ENCODE measurements around the gene ACSS1. TPM values are rescaled to one million over a fixed set of nuclear protein-coding genes. Genes with fewer than 3 reads are reported as not detected.

Gene ACSS1
- total RNA-seq, 1 experiment from 2014 or later: 2.3 TPM

DNA sequence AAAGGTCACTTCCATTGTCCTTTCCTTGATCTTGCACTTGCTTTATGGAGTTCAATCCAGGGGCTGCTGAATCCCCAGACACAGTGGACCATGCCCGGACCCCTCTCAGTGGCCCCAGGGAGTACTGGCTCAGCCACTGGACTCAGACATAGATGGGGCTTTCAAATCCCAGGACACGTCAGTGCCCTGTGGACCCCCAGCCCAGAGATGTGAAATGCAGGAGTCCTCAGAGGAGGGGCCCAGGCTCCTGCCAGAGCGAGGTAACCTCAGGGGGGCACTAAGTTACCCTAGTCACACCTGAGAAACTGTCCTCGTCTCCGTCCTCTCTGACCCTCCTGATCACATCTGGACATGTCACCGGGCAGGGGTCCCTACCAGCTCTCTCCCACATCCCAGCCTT, 46.7 kb downstream of the ACSS1 start:
- ChIA-PET POLR2A (ENCODE audit: unreplicated experiment) (no interaction called here), CTCF (no interaction called here)
- no peak for ATAC-seq
- intact Hi-C loops (cut with micrococcal nuclease): no loop called here
- Histone ChIP-seq H3K27me3 (ENCODE audit: low read length) (no peaks in the 10 kb centered on the region), H3K4me1 (ENCODE audit: insufficient read depth, low read length) (no peaks in the 10 kb centered on the region), H3K9me3 (ENCODE audit: low read length) (no peaks in the 10 kb centered on the region), H3K9ac (ENCODE audit: low read length) (no peak overlapping the region), H2AFZ (ENCODE audit: low read length) (no peak overlapping the region), H3K4me3 (ENCODE audit: low read length) (no peak overlapping the region), H4K20me1 (ENCODE audit: low read length) (no peaks in the 10 kb centered on the region), H3K79me2 (ENCODE audit: low read length) (no peaks in the 10 kb centered on the region), H3F3A (ENCODE audit: low read length, unreplicated experiment) (no peaks in the 10 kb centered on the region), H3K36me3 (ENCODE audit: low read depth, low read length) (no peaks in the 10 kb centered on the region), H3K9me2 (replicated peaks; ENCODE audit: low read length) (no peaks in the 10 kb centered on the region), H3K27ac (ENCODE audit: low read length) (no peak overlapping the region), H3K4me2 (ENCODE audit: low read length) (no peak overlapping the region)
- no TSS peak for BruUV-seq (replicated peaks)
- DNase-seq: no peak
- TF ChIP-seq EZH2phosphoT487 (IDR thresholded peaks at IDR 0.05; ENCODE audit: borderline replicate concordance, low read length): no peak
- TF ChIP-seq, protein P1, sequence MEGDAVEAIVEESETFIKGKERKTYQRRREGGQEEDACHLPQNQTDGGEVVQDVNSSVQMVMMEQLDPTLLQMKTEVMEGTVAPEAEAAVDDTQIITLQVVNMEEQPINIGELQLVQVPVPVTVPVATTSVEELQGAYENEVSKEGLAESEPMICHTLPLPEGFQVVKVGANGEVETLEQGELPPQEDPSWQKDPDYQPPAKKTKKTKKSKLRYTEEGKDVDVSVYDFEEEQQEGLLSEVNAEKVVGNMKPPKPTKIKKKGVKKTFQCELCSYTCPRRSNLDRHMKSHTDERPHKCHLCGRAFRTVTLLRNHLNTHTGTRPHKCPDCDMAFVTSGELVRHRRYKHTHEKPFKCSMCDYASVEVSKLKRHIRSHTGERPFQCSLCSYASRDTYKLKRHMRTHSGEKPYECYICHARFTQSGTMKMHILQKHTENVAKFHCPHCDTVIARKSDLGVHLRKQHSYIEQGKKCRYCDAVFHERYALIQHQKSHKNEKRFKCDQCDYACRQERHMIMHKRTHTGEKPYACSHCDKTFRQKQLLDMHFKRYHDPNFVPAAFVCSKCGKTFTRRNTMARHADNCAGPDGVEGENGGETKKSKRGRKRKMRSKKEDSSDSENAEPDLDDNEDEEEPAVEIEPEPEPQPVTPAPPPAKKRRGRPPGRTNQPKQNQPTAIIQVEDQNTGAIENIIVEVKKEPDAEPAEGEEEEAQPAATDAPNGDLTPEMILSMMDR (conservative IDR thresholded peaks at IDR 0.05; ENCODE audit: low read depth, low read length): no peak
- no peak for TF ChIP-seq EZH2 (IDR thresholded peaks at IDR 0.05; ENCODE audit: low read length, unreplicated experiment)

DNA sequence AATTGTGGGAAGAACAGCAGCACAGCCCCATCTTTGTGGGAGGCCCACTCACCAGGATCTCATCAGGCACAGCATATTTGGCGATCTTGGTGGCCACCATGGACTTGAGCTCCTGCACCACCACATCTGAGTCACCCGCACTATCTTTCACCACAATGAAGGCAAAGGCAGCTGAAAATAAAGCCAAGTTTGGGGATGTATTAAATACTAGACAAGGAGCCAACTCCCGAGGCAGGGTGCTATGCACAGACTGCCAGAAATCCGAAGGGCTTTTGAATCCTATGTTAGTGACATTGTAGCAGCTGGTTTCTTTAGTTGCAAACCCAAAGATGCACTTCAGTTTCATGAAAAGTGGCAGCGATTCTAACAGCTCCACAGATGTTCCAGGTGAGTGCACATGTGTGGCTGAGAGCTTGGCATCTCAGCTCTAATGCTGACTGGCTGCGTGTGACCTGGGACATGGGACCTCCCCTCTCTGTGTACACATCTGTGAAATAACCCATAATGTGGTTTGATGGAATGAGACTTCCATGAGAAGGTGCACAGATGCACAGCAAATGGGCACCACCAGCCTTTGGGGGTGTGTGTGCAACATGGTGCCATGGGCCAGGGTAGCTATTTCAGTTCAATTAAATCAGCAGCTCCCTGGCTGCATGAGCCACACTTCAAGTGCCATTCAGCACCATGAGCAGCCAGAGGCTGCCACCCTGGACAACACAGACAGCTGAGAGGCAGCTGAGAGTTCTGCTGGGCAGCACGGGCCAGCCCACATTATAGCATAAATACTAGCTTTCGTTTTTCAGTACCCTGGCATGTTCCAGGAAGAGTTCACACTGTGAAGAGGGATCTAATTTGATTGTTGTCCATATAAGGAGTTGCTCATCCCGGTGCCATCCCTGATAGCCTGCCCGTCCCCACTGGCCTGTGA, 48.5 kb downstream of the ACSS1 start:
- Histone ChIP-seq H3K4me2 (ENCODE audit: low read length) (no peak overlapping the region), H3K9me2 (replicated peaks; ENCODE audit: low read length) (no peaks in the 10 kb centered on the region), H3K79me2 (ENCODE audit: low read length) (no peaks in the 10 kb centered on the region), H3K9me3 (ENCODE audit: low read length) (no peaks in the 10 kb centered on the region), H3K4me1 (ENCODE audit: insufficient read depth, low read length) (no peaks in the 10 kb centered on the region), H3K4me3 (ENCODE audit: low read length) (no peak overlapping the region), H3F3A (ENCODE audit: low read length, unreplicated experiment) (no peaks in the 10 kb centered on the region), H3K36me3 (ENCODE audit: low read depth, low read length) (no peaks in the 10 kb centered on the region), H3K27me3 (ENCODE audit: low read length) (no peaks in the 10 kb centered on the region), H2AFZ (ENCODE audit: low read length) (no peak overlapping the region), H4K20me1 (ENCODE audit: low read length) (no peaks in the 10 kb centered on the region), H3K27ac (ENCODE audit: low read length) (no peak overlapping the region), H3K9ac (ENCODE audit: low read length) (no peak overlapping the region)
- ChIA-PET POLR2A (ENCODE audit: unreplicated experiment) (no interaction called here), CTCF (no interaction called here)
- intact Hi-C loops (cut with micrococcal nuclease): no loop called here
- TF ChIP-seq EZH2phosphoT487 (IDR thresholded peaks at IDR 0.05; ENCODE audit: borderline replicate concordance, low read length) (no peak), EZH2 (IDR thresholded peaks at IDR 0.05; ENCODE audit: low read length, unreplicated experiment) (no peak)
- TF ChIP-seq, protein P1 (conservative IDR thresholded peaks at IDR 0.05; ENCODE audit: low read depth, low read length): no peak
- DNase-seq: no peak
- no TSS peak for BruUV-seq (replicated peaks)
- ATAC-seq: no peak
